ENCODE data around the gene MAMDC2. TPM values are rescaled to one million over a fixed set of nuclear protein-coding genes. Genes with fewer than 3 reads are reported as not detected.

The MAMDC2 gene
- total RNA-seq, 1 experiment from 2014 or later, result 4.6 TPM

DNA sequence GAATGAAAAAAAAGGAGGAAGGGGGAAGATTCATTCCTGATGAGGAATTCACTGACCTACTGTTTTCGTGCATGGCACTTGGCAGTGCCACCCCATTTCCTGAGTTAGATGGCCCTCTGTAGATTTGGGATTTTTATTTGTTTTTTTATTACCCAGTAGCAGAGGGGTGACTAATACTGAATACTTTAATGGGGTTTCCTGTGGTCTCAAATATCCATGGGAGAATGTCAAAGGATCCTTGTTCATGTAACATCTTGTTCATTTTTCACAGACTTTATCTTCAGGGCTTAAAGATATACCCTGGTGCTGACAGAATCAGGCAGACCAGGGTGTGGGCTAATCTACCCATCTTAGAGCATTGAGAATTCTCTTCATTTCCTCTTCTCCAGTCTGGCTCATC is 93.0 kb downstream of the MAMDC2 start:
- no peaks in the 10 kb centered on the region for H3K79me2 ChIP-seq (ENCODE audit: insufficient read depth, low read length)
- no peak overlapping the region for H3K18ac ChIP-seq (ENCODE audit: insufficient read length, low read depth, low read length)
- no peak overlapping the region for H3K4me2 ChIP-seq (ENCODE audit: insufficient read depth, insufficient read length, low read length)
- H3T11ph ChIP-seq (ENCODE audit: low read length), result no peak overlapping the region
- H3K9me3 Mint-ChIP-seq, result no peaks in the 10 kb centered on the region
- no peak overlapping the region for H4K91ac ChIP-seq (ENCODE audit: insufficient read length, low read depth, low read length)
- no peak overlapping the region for H3K4ac ChIP-seq (ENCODE audit: low read depth, low read length)
- no peaks in the 10 kb centered on the region for H3K23me2 ChIP-seq (ENCODE audit: insufficient read length, low read depth, low read length, poor library complexity, severe bottlenecking)
- no peaks in the 10 kb centered on the region for H3K27me3 Mint-ChIP-seq (ENCODE audit: low read depth)
- H3K36me3 Mint-ChIP-seq (ENCODE audit: insufficient read depth in 1 of 3, low read depth in 3 of 3), result peaks cover 0 to 4% (median 0%) of the 10 kb centered on the region in 3 experiments; a peak in 1 of 7 replicates
- H2BK120ac ChIP-seq (ENCODE audit: low read depth, low read length, poor library complexity, severe bottlenecking), result no peak overlapping the region
- no peak overlapping the region for H2AFZ ChIP-seq (ENCODE audit: low read length)
- no peaks in the 10 kb centered on the region for H3K4me1 ChIP-seq (ENCODE audit: insufficient read depth, low read length)
- no peak overlapping the region for H3K9ac ChIP-seq (ENCODE audit: extremely low read depth, insufficient read length, low read length)
- no peak overlapping the region for H4K5ac ChIP-seq (ENCODE audit: insufficient read length, low read depth, low read length)
- H2BK15ac ChIP-seq (ENCODE audit: low read depth, low read length), result no peak overlapping the region
- no peak overlapping the region for H3K4me3 Mint-ChIP-seq
- no peaks in the 10 kb centered on the region for H3K79me1 ChIP-seq (ENCODE audit: insufficient read depth, low read depth, low read length, poor library complexity, severe bottlenecking)
- H2BK20ac ChIP-seq (ENCODE audit: low read depth, low read length, poor library complexity, severe bottlenecking), result no peak overlapping the region
- H4K8ac ChIP-seq (replicated peaks; ENCODE audit: insufficient read length, low read depth, low read length), result no peak overlapping the region
- H3K27ac ChIP-seq (ENCODE audit: insufficient read length, low read depth, low read length), result no peak overlapping the region
- no peak overlapping the region for H2BK5ac ChIP-seq (ENCODE audit: insufficient read length, low read length)
- no peaks in the 10 kb centered on the region for H4K20me1 ChIP-seq (ENCODE audit: control insufficient read depth, insufficient read depth, insufficient read length)
- H2AK5ac ChIP-seq (ENCODE audit: insufficient read length, low read length), result no peak overlapping the region
- no peaks in the 10 kb centered on the region for H3K27me3 ChIP-seq (ENCODE audit: insufficient read depth, low read length)
- no peaks in the 10 kb centered on the region for H3K9me3 ChIP-seq (ENCODE audit: control insufficient read depth, low read depth, low read length)
- no peak for DNase-seq
- H3K14ac ChIP-seq (ENCODE audit: insufficient read depth, low read length), result no peak overlapping the region
- H3K23ac ChIP-seq (ENCODE audit: insufficient read length, low read depth, low read length), result no peak overlapping the region
- no peak for TF ChIP-seq CTCF (conservative IDR thresholded peaks at IDR 0.05)
- no peak overlapping the region for H3K56ac ChIP-seq (ENCODE audit: insufficient read length, low read depth, low read length)
- no peaks in the 10 kb centered on the region for H3K4me1 Mint-ChIP-seq
- no peak overlapping the region for H2BK12ac ChIP-seq (ENCODE audit: insufficient read length, low read depth, low read length)
- H3K27ac Mint-ChIP-seq, result no peak overlapping the region
- WGBS (ENCODE audit: extremely low coverage, insufficient read length, low lambda C conversion rate), result no CpG with 5 or more reads among the region's 1 CpG
